Mucosa of rectum (tissue), 2 donors: Measurements from ENCODE around the gene LRRC17.
A peak's percentile ranks its signal among the peaks of the same experiment; 100 is the strongest.

Experiments used
- H3K27ac ChIP-seq, 2 donors: one replicate each; pipeline ENCODE4 v1.7.0; 2013; ENCODE audit warnings: inconsistent platforms in 2 of 2, low read depth in 2 of 2, low read length in 2 of 2
- H3K27me3 ChIP-seq, 2 donors: one replicate each; pipeline ENCODE4 v1.7.0; 2013; ENCODE audit warnings: low read length in 2 of 2; ENCODE audit not compliant: control insufficient read depth in 2 of 2, insufficient read depth in 2 of 2
- H3K36me3 ChIP-seq, 2 donors: one replicate each; pipeline ENCODE4 v1.7.0; 2013; ENCODE audit warnings: low read length in 2 of 2; ENCODE audit not compliant: control insufficient read depth in 2 of 2, insufficient read depth in 2 of 2
- H3K4me1 ChIP-seq, 2 donors: one replicate each; pipeline ENCODE4 v1.7.0; 2013; ENCODE audit warnings: low read length in 2 of 2, mild to moderate bottlenecking in 1 of 2; ENCODE audit not compliant: control insufficient read depth in 2 of 2, insufficient read depth in 2 of 2
- H3K4me3 ChIP-seq, 2 donors: one replicate each; pipeline ENCODE4 v1.7.0; 2013; ENCODE audit warnings: low read length in 2 of 2
- H3K9ac ChIP-seq, 2 donors: one replicate each; pipeline ENCODE4 v1.7.0; 2013; ENCODE audit warnings: low read length in 2 of 2, low read depth in 1 of 2, mild to moderate bottlenecking in 1 of 2
- H3K9me3 ChIP-seq, 2 donors: one replicate each; pipeline ENCODE4 v1.7.0; 2013; ENCODE audit warnings: low read length in 2 of 2; ENCODE audit not compliant: control insufficient read depth in 2 of 2
- donor health status: healthy.
- donor health status: Normal muscosa, but diverticular disease.

The LRRC17 gene

GRCh38 chr7:102912742-102913141 is at the start of gene LRRC17:
Gene LRRC17 (plus strand): TSS chr7:102913000. CDS start chr7:102933914, 20,914 bp downstream.
- Histone ChIP-seq H3K9me3 (no peaks in the 10 kb centered on the region), H3K27me3 (no peaks in the 10 kb centered on the region), H3K36me3 (no peaks in the 10 kb centered on the region), H3K27ac (no peak within 1 kb of the TSS), H3K4me1 (no peaks in the 10 kb centered on the region), H3K4me3 (peak within 1 kb of the TSS; percentile 9 to 46), H3K9ac (no peak within 1 kb of the TSS)

GRCh38 chr7:102864958-102865357 is 47.8 kb upstream of the LRRC17 start:
- Histone ChIP-seq H3K27me3 (no peaks in the 10 kb centered on the region), H3K9ac (no peak overlapping the region), H3K9me3 (no peaks in the 10 kb centered on the region), H3K36me3 (no peaks in the 10 kb centered on the region), H3K4me3 (no peak overlapping the region), H3K27ac (no peak overlapping the region), H3K4me1 (no peaks in the 10 kb centered on the region)

GRCh38 chr7:102866535-102867215 is 46.1 kb upstream of the LRRC17 start:
- H3K9me3 ChIP-seq: no peaks in the 10 kb centered on the region
- no peak overlapping the region for H3K9ac ChIP-seq
- no peaks in the 10 kb centered on the region for H3K36me3 ChIP-seq
- H3K4me3 ChIP-seq: no peak overlapping the region
- no peaks in the 10 kb centered on the region for H3K4me1 ChIP-seq
- H3K27me3 ChIP-seq: no peaks in the 10 kb centered on the region
- no peak overlapping the region for H3K27ac ChIP-seq

- no peaks in the 10 kb centered on the region for H3K9me3 ChIP-seq
- H3K4me1 ChIP-seq: no peaks in the 10 kb centered on the region
- no peaks in the 10 kb centered on the region for H3K27me3 ChIP-seq
- H3K4me3 ChIP-seq: no peak overlapping the region
- no peaks in the 10 kb centered on the region for H3K36me3 ChIP-seq
- no peak overlapping the region for H3K27ac ChIP-seq
- no peak overlapping the region for H3K9ac ChIP-seq
Observed at GRCh38 chr7:102869195-102869594, 43.6 kb upstream of the LRRC17 start.

GRCh38 chr7:102872460-102872859 is 40.3 kb upstream of the LRRC17 start:
- Histone ChIP-seq H3K27me3 (no peaks in the 10 kb centered on the region), H3K9me3 (no peaks in the 10 kb centered on the region), H3K9ac (no peak overlapping the region), H3K36me3 (no peaks in the 10 kb centered on the region), H3K4me1 (no peaks in the 10 kb centered on the region), H3K4me3 (no peak overlapping the region), H3K27ac (no peak overlapping the region)

- Histone ChIP-seq H3K9me3 (no peaks in the 10 kb centered on the region), H3K4me1 (no peaks in the 10 kb centered on the region), H3K36me3 (no peaks in the 10 kb centered on the region), H3K27me3 (no peaks in the 10 kb centered on the region), H3K27ac (no peak overlapping the region), H3K4me3 (no peak overlapping the region), H3K9ac (no peak overlapping the region)
Observed at GRCh38 chr7:102873470-102874165, 39.2 kb upstream of the LRRC17 start.

GRCh38 chr7:102874166-102874829 is 38.5 kb upstream of the LRRC17 start:
- Histone ChIP-seq H3K36me3 (no peaks in the 10 kb centered on the region), H3K27ac (no peak overlapping the region), H3K27me3 (no peaks in the 10 kb centered on the region), H3K9ac (no peak overlapping the region), H3K9me3 (no peaks in the 10 kb centered on the region), H3K4me1 (no peaks in the 10 kb centered on the region), H3K4me3 (no peak overlapping the region)

GRCh38 chr7:102874966-102875365 is 37.8 kb upstream of the LRRC17 start:
- no peak overlapping the region for H3K27ac ChIP-seq
- H3K4me1 ChIP-seq: no peaks in the 10 kb centered on the region
- no peak overlapping the region for H3K9ac ChIP-seq
- no peaks in the 10 kb centered on the region for H3K9me3 ChIP-seq
- no peaks in the 10 kb centered on the region for H3K36me3 ChIP-seq
- H3K4me3 ChIP-seq: no peak overlapping the region
- no peaks in the 10 kb centered on the region for H3K27me3 ChIP-seq

- no peak overlapping the region for H3K27ac ChIP-seq
Observed at GRCh38 chr7:102875700-102876295, 37.0 kb upstream of the LRRC17 start.

More at GRCh38 chr7:102875700-102876295, 37.0 kb upstream of the LRRC17 start:
- Histone ChIP-seq H3K4me1 (no peaks in the 10 kb centered on the region), H3K36me3 (no peaks in the 10 kb centered on the region), H3K9ac (no peak overlapping the region), H3K4me3 (no peak overlapping the region), H3K9me3 (no peaks in the 10 kb centered on the region), H3K27me3 (no peaks in the 10 kb centered on the region)
